NCI-H345 treated with DMSO at 0.1 percent for 48 hours (cell line): ENCODE results near the gene TBXA2R.

ENCODE experiments used
- DNase-seq: peaks from one replicate; lab custom pipeline; 2025; ENCODE audit not compliant: unreplicated experiment; lab: John Stamatoyannopoulos, UW

The TBXA2R gene

GRCh38 chr19:3556978-3557460 is 49.7 kb downstream of the TBXA2R start:
- DNase-seq: no peak

DNA sequence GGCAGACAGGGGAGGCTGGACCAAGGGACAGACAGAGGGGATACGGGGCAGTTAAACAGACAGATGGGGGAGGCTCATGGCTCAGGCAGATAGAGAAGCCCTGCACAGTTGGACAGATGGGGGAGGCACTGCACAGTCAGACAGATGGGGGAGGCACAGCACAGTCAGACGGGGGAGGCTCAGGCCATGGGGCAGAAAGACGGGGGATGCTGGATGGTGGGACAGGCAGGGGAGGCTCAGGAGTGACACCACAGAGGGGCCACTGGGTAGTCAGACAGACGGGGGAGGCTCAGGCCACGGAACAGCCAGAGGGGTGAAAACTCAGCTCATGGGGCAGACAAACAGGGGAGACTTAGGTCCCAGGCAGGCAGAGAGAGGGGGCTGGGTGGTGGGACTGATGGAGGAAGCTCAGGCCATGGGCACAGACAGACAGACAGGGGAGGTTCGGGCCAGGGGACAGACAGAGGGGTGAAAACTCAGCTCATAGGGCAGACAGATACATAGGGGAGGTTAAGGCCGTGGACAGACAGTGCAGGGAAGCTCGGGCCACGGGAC is 50.2 kb downstream of the TBXA2R start:
- DNase-seq: no peak

GRCh38 chr19:3555653-3556422 is 50.8 kb downstream of the TBXA2R start:
- no peak for DNase-seq

GRCh38 chr19:3554254-3555083 is 52.2 kb downstream of the TBXA2R start:
- no peak for DNase-seq

DNA sequence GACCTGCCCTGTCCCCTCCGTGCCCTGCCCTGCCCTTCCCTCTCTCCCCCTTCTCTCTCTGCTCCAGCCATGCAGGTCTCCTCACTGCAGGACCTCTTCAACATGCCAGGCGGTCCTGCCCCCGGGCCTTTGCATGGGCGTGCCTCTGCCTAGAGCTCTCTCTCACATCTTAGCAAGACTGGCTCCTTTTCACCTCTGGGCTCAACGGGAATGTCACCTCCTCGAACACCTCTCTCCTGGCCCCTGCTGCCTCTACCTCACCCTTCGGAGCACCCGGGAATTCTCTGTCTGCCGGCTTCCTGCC is 54.9 kb downstream of the TBXA2R start:
- no peak for DNase-seq

- DNase-seq: no peak
These were observed 55.5 kb downstream of the TBXA2R start for GRCh38 chr19:3550947-3551791.

GRCh38 chr19:3549816-3550215 is 56.9 kb downstream of the TBXA2R start:
- DNase-seq: no peak

GRCh38 chr19:3548606-3549005 is 58.1 kb downstream of the TBXA2R start:
- DNase-seq: no peak

- DNase-seq: no peak
These were observed 58.9 kb downstream of the TBXA2R start for GRCh38 chr19:3547767-3548282.

GRCh38 chr19:3547301-3547731 is 59.4 kb downstream of the TBXA2R start:
- no peak for DNase-seq

DNA sequence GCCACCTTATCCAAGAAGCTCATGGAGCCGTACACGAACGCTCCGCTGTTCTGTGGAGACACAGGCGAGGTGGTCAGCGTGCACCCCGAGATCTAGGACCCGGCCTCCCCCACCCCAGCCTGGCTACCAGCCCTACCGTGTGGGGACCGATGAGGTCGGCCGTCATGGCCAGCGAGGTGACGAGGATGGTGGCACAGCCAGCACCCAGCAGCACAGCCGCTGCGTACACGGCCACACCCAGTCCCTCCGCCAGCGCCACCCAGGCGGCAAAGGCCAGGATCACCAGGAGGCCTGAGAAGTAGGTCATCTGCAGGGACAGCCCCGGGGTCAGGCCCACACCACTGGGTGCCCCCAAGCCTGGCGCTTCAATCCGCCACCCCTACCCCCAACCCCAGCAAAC is 60.6 kb downstream of the TBXA2R start:
- no peak for DNase-seq

- no peak for DNase-seq
These were observed 61.0 kb downstream of the TBXA2R start for GRCh38 chr19:3545669-3546034.

GRCh38 chr19:3544742-3545668 is 61.7 kb downstream of the TBXA2R start:
- DNase-seq: no peak
